Stimulated activated CD8-positive, alpha-beta memory T cell treated with anti-CD3 and anti-CD28 coated beads, Interleukin-12 subunit alpha, Interleukin-12 subunit beta, amount 100 ng/mL, for 1 hour (primary cell): ENCODE measurements around the gene MGMT.

Experiments used
- DNase-seq: peaks from one replicate; pipeline ENCODE4 v3.0.0-alpha.2; 2020; ENCODE audit warnings: low read depth

The MGMT gene

DNA sequence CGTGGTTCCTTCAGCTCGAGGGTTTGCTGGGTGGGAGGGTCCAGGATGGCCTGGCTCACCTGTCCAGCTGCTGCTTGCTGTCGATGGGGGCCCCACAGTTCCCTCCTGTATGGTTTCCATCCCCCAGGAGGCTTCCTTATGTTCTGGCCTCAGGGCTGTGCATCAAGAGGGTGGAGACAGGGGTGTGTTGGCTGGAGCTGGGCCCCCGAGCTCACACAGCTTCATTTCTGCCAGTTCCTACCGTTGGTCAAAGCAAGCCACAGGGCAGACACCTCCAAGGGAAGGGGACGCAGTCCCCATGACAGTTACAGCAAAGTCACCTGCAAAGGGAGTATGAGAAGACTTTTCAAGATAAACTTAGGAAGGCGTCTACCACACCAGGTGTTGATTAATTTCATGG lies 340.2 kb downstream of the MGMT start:
- no peak for DNase-seq

DNA sequence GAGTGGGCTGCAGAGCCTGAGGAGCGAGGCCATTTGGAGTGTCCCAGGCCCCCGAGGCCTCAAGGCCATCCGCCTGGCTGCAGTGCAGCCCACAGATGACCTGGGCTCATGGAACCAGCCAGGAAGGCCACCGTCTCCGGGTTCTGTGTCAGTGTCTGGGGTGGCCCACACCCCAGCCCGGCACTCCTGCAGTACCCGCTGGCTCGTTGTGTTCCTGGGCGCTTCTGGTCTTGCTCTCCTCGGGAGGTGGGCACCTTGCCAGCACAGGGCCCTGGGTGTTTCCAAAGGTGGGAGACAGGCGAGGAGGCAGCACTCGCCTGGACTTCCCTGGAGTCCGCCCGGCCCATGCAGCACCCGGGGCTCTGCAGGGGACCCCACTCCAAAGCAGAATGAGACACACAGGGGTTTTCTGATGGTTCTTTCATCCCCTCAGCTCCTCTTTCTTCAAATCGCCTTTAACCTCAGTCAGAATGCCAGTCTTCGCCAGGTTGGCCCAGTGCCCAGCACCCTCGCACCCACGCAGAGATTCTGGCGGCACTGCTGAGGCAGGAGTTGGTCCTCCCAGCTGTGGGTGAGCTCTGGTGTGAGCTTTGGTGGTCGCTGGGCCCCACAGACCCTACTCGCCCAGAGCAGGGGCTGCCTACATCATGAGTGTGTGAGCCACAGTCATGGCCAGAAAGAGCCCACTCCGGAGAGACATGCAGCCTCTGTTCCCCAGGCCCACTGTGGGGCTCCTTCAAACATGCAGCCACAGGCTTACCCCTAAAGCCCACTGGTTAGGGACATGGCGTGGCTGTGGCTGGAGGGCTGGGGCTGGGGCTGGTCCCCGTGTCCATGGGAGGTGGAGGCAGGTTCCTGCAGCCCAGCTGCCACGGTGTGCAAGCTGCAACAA lies 341.3 kb downstream of the MGMT start:
- DNase-seq, result no peak

DNA sequence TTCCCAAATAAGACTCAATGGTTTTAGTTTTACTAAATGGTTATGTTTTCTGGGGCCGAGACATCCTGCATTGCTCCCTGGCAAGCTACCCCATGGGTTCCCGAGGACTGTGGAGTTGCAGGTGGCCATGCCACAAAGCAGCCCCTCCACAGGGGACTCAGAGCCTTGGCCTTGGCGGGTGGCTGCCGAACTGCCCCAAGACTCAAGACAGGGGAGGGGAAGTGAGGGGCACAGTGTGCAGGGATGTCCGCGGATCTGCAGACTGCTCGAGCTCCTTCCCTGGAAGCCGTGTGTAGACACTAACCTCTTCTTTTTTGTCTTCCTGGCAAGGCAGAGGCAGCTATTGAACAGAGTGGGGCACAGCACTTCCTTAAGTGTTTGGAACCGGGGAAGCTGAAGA lies 342.4 kb downstream of the MGMT start:
- no peak for DNase-seq

DNA sequence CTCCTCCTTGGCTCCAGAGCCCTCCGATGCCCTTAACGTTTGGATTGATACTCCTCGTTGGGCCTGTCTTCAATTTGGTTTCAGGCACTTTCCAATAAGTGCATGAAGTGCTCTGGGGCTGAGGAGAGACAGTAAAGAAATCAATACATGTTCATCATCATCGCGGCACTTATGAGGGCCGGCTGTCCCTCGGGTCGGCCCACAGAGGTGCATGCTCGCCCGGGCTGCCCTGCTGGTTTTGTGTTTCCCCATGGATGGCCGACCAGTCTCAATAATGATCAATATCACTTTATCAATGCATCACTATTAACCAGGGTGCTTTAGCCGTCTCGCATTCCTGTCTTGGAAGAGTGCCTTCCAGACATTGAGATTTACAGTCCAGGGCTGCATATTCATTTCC lies 342.8 kb downstream of the MGMT start:
- no peak for DNase-seq

DNA sequence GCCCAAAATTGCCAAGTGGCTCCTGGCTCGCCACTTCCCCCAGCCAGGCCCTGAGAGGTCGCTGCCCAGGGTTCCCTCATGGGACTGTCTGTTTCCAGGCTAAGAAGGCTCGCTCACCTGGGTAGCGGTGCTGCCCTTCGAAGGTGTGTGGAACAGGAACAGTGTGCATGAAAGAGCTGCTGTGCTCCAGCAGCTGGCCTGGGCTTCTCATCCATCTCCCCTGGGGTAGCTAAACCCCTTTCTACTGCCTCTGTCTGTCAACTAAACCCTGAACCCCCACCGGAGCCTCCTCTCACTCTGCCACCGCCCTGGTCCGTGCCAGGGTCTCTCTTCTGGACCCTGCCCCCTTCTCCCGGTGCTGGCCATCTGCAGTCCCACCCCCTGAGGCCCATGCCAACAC lies 344.2 kb downstream of the MGMT start:
- no peak for DNase-seq

DNA sequence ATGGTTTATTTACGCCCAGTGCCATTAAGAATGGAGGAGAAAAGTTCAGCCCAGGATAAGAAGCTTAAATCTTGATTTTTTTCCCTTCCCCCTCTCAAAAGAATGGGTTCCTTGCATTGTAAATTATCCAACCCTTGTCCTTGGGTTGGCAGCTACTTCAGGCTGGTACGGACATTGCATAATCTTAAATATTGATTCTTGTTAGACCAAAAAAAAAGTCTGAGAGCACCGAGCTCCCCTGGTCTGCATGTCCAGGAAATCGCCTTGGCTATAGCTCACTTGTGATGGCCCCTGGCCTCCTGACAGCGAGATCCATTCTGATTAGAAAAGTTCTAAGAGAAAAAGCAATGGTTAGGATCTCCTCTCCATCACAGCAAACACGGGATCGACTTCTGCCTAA lies 345.4 kb downstream of the MGMT start:
- DNase-seq, result no peak

DNA sequence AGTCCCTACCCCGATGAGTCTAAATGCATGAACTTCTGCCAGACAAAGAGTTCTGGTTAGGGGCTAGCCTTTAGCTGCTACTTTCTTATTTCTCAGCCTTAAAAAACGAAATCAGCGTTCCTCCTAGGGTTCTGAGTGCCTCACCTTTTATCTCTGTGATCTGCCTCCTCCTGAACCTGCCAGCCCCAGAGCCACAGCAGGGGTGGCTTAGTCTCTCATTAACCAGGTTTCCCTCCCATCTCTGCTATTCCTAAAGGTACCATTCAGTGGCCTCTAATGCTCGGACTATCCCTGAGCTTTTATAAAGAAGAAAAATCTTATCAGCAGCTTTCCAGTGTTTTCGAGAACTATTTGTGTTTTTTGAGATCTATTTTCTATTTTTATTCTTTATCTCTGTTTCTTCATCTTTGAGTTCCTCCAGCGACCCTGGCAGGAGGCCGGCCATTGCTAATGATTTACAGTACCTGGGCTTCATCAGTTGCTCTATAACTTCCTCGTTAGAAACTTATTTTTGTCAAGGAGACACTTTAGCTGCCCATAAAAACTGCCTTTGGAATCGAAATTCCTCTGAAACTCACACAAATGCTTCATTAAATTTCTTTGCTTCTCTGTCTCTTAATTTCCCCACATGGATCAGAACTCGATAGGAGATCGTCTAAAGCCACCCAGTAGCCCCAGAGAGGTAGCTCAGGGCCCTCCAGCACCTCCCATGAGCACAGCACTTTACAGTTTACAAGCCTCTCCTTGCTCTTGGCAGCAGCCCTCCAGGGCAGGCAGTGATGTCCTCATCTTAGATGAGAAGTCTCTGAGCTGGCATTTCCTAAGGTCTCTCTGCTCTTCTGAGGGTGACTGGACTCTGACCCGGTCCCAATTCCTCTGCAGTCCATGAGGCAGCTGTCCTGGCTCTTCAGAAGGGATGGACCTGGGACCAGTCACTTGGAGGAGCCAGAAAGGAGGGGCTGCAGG lies 347.9 kb downstream of the MGMT start:
- no peak for DNase-seq

DNA sequence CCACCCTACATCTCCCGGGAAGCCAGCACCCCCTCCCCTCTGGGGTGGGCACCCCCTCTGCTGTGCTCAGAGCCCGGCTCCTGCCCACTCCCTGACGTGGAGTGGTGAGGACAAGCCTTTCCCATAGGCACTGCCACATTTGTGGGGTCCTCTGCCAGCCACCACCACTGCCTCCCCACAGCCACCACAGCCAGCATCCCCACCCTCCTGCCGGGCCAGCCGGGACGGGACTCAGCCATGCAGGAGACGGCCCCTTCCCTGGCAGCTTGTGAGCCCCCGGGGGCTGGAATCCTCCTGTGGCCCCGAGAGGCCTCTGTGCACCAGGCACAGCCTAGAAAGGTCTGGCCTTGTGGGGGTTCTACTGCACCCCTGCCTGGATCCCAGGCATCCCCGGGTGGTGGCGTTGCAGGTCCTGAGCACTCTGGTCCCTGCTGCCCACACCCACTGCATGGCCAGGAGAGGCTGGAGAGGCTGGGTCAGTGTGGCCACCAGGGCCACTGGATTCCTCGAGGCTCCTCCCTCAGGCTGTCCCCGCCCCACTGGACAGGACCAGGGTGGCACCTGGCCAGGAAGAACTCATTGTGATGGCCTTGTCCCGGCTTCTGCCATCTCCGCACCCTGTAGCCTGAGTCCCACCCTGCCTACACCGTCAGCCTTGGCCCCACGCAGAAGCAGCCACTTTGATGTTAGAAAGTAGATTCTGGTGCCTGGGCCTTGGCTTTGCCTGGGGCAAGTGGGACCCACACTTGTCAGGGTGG lies 349.0 kb downstream of the MGMT start:
- DNase-seq, result no peak

DNA sequence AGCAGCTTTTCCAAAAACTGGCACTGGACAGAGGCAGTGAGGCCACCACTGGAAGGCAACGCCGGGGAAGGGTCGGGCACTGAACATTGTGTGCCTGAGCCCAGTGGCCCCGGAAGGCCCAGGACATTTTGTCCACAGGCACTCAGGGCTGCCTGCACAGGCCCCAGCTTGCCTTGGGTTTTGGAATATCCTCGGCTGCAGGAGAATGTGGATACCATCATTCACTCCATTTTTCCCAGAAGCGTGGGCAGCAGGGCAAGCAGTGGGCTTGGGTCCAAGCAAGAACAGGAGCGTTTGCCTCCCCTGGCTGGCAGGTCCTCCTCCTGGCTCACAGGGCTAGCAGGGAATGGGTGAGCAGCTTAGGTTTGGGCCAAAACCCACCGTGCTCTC lies 349.6 kb downstream of the MGMT start:
- DNase-seq, result no peak
